Measurements from ENCODE around the gene TIMM10. TPM values are rescaled to one million over a fixed set of nuclear protein-coding genes. Genes with fewer than 3 reads are reported as not detected.

The TIMM10 gene
- total RNA-seq, 1 experiment from 2014 or later = 233 TPM

DNA sequence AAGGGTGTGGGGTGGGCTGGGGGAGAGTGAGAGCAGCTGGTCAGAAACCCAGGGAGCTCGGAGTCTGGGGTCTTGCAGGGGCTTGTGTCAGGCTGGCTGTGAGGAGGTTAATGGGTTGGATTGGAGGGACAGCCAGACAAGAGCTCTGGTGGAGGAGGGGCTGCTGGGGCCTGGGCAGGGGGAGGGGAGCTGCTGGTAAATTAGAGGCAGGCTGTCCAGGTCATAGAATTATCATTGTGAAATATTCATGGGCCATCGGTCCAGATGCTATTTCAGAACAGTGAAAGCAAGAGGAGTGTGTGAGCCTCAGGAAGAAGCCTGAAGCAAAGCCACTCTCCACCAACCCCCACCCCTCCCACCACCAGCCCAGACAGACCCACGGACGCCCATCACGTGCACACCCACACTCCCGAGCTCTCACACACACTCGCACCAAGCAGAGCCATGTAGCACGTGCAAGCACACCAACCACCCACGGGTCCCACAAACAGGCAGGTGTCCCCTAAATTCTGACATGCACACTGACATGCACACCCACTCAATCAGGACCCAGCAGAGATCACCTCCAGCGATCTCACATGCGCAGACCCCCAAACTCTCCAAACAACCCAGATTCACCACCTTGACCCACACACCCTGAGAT, 51.4 kb downstream of the TIMM10 start:
- TF ChIP-seq, protein P1, sequence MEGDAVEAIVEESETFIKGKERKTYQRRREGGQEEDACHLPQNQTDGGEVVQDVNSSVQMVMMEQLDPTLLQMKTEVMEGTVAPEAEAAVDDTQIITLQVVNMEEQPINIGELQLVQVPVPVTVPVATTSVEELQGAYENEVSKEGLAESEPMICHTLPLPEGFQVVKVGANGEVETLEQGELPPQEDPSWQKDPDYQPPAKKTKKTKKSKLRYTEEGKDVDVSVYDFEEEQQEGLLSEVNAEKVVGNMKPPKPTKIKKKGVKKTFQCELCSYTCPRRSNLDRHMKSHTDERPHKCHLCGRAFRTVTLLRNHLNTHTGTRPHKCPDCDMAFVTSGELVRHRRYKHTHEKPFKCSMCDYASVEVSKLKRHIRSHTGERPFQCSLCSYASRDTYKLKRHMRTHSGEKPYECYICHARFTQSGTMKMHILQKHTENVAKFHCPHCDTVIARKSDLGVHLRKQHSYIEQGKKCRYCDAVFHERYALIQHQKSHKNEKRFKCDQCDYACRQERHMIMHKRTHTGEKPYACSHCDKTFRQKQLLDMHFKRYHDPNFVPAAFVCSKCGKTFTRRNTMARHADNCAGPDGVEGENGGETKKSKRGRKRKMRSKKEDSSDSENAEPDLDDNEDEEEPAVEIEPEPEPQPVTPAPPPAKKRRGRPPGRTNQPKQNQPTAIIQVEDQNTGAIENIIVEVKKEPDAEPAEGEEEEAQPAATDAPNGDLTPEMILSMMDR (conservative IDR thresholded peaks at IDR 0.05; ENCODE audit: low read depth, low read length) = no peak
- no peak for TF ChIP-seq EZH2phosphoT487 (IDR thresholded peaks at IDR 0.05; ENCODE audit: borderline replicate concordance, low read length)
- no peak for TF ChIP-seq EZH2 (IDR thresholded peaks at IDR 0.05; ENCODE audit: low read length, unreplicated experiment)
- ChIA-PET CTCF (interaction anchor here (0.6 kb wide), 1 partner anchor 52 kb away, joined by 6 read pairs; no protein-coding TSS in a partner anchor), POLR2A (ENCODE audit: unreplicated experiment) (no interaction called here)

More for the DNA sequence above, 51.4 kb downstream of the TIMM10 start:
- Histone ChIP-seq H3K4me2 (ENCODE audit: low read length) (no peak overlapping the region), H3K9ac (ENCODE audit: low read length) (no peak overlapping the region), H3K79me2 (ENCODE audit: low read length) (no peaks in the 10 kb centered on the region), H3K4me3 (ENCODE audit: low read length) (no peak overlapping the region), H3K4me1 (ENCODE audit: insufficient read depth, low read length) (peaks cover 29% of the 10 kb centered on the region), H3K27me3 (ENCODE audit: low read length) (no peaks in the 10 kb centered on the region), H3K9me2 (replicated peaks; ENCODE audit: low read length) (no peaks in the 10 kb centered on the region), H3F3A (ENCODE audit: low read length, unreplicated experiment) (no peaks in the 10 kb centered on the region), H2AFZ (ENCODE audit: low read length) (no peak overlapping the region), H3K27ac (ENCODE audit: low read length) (no peak overlapping the region), H4K20me1 (ENCODE audit: low read length) (no peaks in the 10 kb centered on the region), H3K9me3 (ENCODE audit: low read length) (no peaks in the 10 kb centered on the region), H3K36me3 (ENCODE audit: low read depth, low read length) (no peaks in the 10 kb centered on the region)
- intact Hi-C loops (cut with micrococcal nuclease) = loop anchor here (5.0 kb wide), 1 partner anchor 48 kb away; no protein-coding TSS in a partner anchor
- DNase-seq (no peak), ATAC-seq (no peak)
- no TSS peak for BruUV-seq (replicated peaks)

Other genes starting within 250 kb of the TIMM10 start
- 89.6 and 143 TPM in 2 replicates for gene TNKS1BP1, start 205.8 kb downstream of the TIMM10 start, total RNA-seq (2014; rRNA removed)
- 228 and 341 TPM in 2 replicates for gene SSRP1, start 194.9 kb downstream of the TIMM10 start, total RNA-seq (2014; rRNA removed)
- gene P2RX3, start 192.4 kb downstream of the TIMM10 start, total RNA-seq (2014; rRNA removed) = not detected in 2 replicates
- not detected in 2 replicates for gene PRG3, start 149.6 kb downstream of the TIMM10 start, total RNA-seq (2014; rRNA removed)
- not detected in 2 replicates for gene PRG2, start 140.1 kb downstream of the TIMM10 start, total RNA-seq (2014; rRNA removed)
- 31.3 and 35.0 TPM in 2 replicates for gene SLC43A3, start 103.6 kb downstream of the TIMM10 start, total RNA-seq (2014; rRNA removed)
- gene RTN4RL2, start 70.2 kb downstream of the TIMM10 start, total RNA-seq (2014; rRNA removed) = 3.5 and 6.5 TPM in 2 replicates
- 7.4 and 12.4 TPM in 2 replicates for gene SLC43A1, start 15.1 kb downstream of the TIMM10 start, total RNA-seq (2014; rRNA removed)
- gene SMTNL1, start 6.8 kb upstream of the TIMM10 start, total RNA-seq (2014; rRNA removed) = not detected in 2 replicates
- 16.5 and 17.3 TPM in 2 replicates for gene UBE2L6, start 36.9 kb upstream of the TIMM10 start, total RNA-seq (2014; rRNA removed)
- gene SERPING1, start 66.9 kb upstream of the TIMM10 start, total RNA-seq (2014; rRNA removed) = not detected in 2 replicates
- not detected in 2 replicates for gene YPEL4, start 119.2 kb upstream of the TIMM10 start, total RNA-seq (2014; rRNA removed)
- gene CLP1, start 127.0 kb upstream of the TIMM10 start, total RNA-seq (2014; rRNA removed) = 23.0 and 28.4 TPM in 2 replicates
- 86.7 and 102 TPM in 2 replicates for gene ZDHHC5, start 137.4 kb upstream of the TIMM10 start, total RNA-seq (2014; rRNA removed)
- gene MED19, start 181.5 kb upstream of the TIMM10 start, total RNA-seq (2014; rRNA removed) = 41.8 and 42.3 TPM in 2 replicates
- gene TMX2, start 181.8 kb upstream of the TIMM10 start, total RNA-seq (2014; rRNA removed) = 228 and 241 TPM in 2 replicates
- 306 and 353 TPM in 2 replicates for gene SELENOH, start 210.7 kb upstream of the TIMM10 start, total RNA-seq (2014; rRNA removed)
- not detected in 2 replicates for gene BTBD18, start 221.1 kb upstream of the TIMM10 start, total RNA-seq (2014; rRNA removed)
- 117 and 121 TPM in 2 replicates for gene CTNND1, start 231.0 kb upstream of the TIMM10 start, total RNA-seq (2014; rRNA removed)

Data from PC-3 (cell line).